Small intestine (tissue), 7 donors: ENCODE data around the gene TMEM132C. TPM values are rescaled to one million over a fixed set of nuclear protein-coding genes. Genes with fewer than 3 reads are reported as not detected.

Experiments used
- DNase-seq, 2 donors: peaks; one replicate each; pipeline versions ENCODE4 v3.0.0 to v3.0.0-alpha.2; 2013
- FAIRE-seq: peaks from 2 replicates; lab custom pipeline; 2012; peaks lifted over from hg19 to GRCh38; lab: Jason Lieb, UNC
- H3K27ac ChIP-seq, 3 donors: one replicate each; pipeline ENCODE4 v1.5.1; 2013; ENCODE audit warnings: low read length in 2 of 3, mild to moderate bottlenecking in 2 of 3, control low read depth in 1 of 3, inconsistent platforms in 1 of 3, low read depth in 1 of 3, moderate library complexity in 1 of 3
- H3K27me3 ChIP-seq, 3 donors: one replicate each; pipeline ENCODE4 v1.6.1; 2013; ENCODE audit warnings: low read length in 3 of 3, inconsistent platforms in 1 of 3; ENCODE audit not compliant: control insufficient read depth in 3 of 3, insufficient read depth in 3 of 3
- H3K36me3 ChIP-seq, 3 donors: one replicate each; pipeline ENCODE4 v1.6.1; 2013; ENCODE audit warnings: low read length in 3 of 3, inconsistent platforms in 1 of 3, low read depth in 1 of 3, mild to moderate bottlenecking in 1 of 3, moderate library complexity in 1 of 3; ENCODE audit not compliant: control insufficient read depth in 3 of 3, insufficient read depth in 2 of 3
- H3K4me1 ChIP-seq, 3 donors: one replicate each; pipeline ENCODE4 v1.6.1; 2013; ENCODE audit warnings: low read length in 2 of 3, inconsistent platforms in 1 of 3, low read depth in 1 of 3, mild to moderate bottlenecking in 1 of 3, moderate library complexity in 1 of 3; ENCODE audit not compliant: control insufficient read depth in 3 of 3, insufficient read depth in 2 of 3
- H3K4me3 ChIP-seq, 3 donors: one replicate each; pipeline ENCODE4 v1.5.1; 2013; ENCODE audit warnings: low read length in 3 of 3, control low read depth in 1 of 3, inconsistent platforms in 1 of 3, low read depth in 1 of 3, mild to moderate bottlenecking in 1 of 3, moderate library complexity in 1 of 3
- H3K9me3 ChIP-seq, 2 donors: one replicate each; pipeline ENCODE4 v1.6.1; 2013; ENCODE audit warnings: low read depth in 1 of 2, low read length in 1 of 2; ENCODE audit not compliant: control insufficient read depth in 2 of 2, insufficient read depth in 1 of 2
- WGBS, 3 donors: extraction: QIAGEN DNeasy Blood & Tissue Kit; methylation state at CpG; one replicate each; pipeline ENCODE4 v1.1.7; 2013; 5-methylcytosine and 5-hydroxymethylcytosine counted together
- polyA plus RNA-seq, 4 donors: library from polyadenylated mRNA; stranded (reverse) in 3 of 4; unstranded in 1 of 4; fragments of 200-250 nt in 3 of 4; fragments of 120-200 nt in 1 of 4; gene quantifications; one replicate each; pipeline versions ENCODE4 v1.2.1 to v1.2.3, GENCODE V29; 2013
- donor health status: healthy with polysubstance abuse.
- donor health status: control.
- donor health status: control.
- donor health status: Bipolar disorder and iron deficiency.
- donor health status: healthy.

TMEM132C gene
- polyA plus RNA-seq, 4 donors: 0.27 to 3.2 (median 0.27) TPM; not detected in 1

DNA sequence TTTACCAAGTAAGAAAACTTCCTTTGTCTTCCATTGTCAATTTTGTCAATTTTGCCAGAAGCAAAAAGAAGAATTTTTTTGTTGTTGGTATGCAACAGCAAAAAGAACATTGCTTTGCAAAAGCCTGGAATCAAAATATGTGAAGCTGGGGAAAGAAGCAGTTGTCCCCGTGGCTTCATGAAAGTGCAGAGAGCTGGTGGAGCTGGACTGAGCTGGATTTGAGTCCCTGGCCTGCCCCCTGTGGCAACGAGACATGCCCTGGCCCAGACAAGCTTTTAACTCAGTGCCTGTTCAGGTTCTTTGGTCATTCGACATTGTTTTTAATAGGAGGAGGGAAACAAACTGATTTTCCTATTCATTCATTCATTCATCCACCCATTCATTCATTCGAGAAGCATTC lies 486.5 kb downstream of the TMEM132C start:
- 29 to 50% (median 48%) methylated on average over 4 of the region's 4 CpGs for WGBS, 3 donors
- no peaks in the 10 kb centered on the region for H3K4me1 ChIP-seq
- H3K4me3 ChIP-seq: no peak overlapping the region
- H3K9me3 ChIP-seq: peaks cover 0 to 2% of the 10 kb centered on the region in 2 donors
- no peaks in the 10 kb centered on the region for H3K36me3 ChIP-seq
- no peaks in the 10 kb centered on the region for H3K27me3 ChIP-seq
- no peak overlapping the region for H3K27ac ChIP-seq
- DNase-seq (no peak), FAIRE-seq (no peak)

DNA sequence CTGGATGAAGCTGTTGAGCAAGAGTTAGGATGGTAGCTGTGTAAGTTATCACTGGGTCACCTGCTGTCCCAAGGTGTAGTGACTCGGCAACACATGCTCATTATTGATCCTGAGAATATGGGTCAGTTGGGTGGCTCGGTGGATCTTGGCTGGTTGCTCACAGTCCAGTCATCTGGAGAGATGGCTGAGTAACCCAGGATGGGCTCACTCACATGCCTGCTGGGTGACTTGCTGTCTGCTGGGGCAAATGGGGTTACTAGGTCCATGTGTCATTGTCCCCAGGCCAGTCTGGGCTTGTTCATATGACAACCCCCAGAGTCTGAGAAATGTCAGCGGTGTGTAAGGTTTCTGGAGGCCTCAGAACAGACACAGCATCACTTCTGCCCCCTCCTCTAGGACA lies 487.3 kb downstream of the TMEM132C start:
- DNase-seq (no peak), FAIRE-seq (no peak)
- H3K4me1 ChIP-seq: no peaks in the 10 kb centered on the region
- H3K9me3 ChIP-seq: peaks cover 0 to 2% of the 10 kb centered on the region in 2 donors
- H3K36me3 ChIP-seq: no peaks in the 10 kb centered on the region
- H3K27ac ChIP-seq: no peak overlapping the region
- no peak overlapping the region for H3K4me3 ChIP-seq
- 78 to 89% (median 79%) methylated on average over 3 of the region's 3 CpGs for WGBS, 3 donors
- H3K27me3 ChIP-seq: no peaks in the 10 kb centered on the region

DNA sequence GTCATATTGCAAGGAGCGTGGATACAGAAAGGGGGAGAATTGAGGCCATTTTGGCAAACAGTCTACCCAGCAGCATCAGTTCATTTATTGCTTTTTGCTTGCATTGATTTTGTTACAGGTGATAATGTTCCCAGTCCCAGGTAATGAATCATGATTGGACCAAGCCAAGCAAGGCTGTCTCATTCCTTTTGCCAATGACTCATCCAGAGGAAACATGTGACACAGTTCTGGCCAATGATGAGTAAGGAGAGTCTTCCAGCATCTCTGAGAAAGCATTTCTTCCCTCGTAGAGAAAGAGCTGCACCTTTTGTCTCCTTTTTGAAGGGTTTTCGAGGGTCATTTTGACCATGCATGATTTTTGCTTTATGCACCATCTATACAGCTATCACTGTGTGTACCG lies 488.6 kb downstream of the TMEM132C start:
- DNase-seq (peak in 1 of 2 donors; percentile 4), FAIRE-seq (no peak)
- no peak overlapping the region for H3K27ac ChIP-seq
- no peak overlapping the region for H3K4me3 ChIP-seq
- WGBS, 3 donors: 71 to 84% (median 76%) methylated on average over 4 of the region's 4 CpGs
- peaks cover 0 to 2% of the 10 kb centered on the region in 2 donors for H3K9me3 ChIP-seq
- H3K36me3 ChIP-seq: no peaks in the 10 kb centered on the region
- no peaks in the 10 kb centered on the region for H3K27me3 ChIP-seq
- H3K4me1 ChIP-seq: no peaks in the 10 kb centered on the region
